ENCODE measurements around the gene ARHGEF40.

The ARHGEF40 gene

DNA sequence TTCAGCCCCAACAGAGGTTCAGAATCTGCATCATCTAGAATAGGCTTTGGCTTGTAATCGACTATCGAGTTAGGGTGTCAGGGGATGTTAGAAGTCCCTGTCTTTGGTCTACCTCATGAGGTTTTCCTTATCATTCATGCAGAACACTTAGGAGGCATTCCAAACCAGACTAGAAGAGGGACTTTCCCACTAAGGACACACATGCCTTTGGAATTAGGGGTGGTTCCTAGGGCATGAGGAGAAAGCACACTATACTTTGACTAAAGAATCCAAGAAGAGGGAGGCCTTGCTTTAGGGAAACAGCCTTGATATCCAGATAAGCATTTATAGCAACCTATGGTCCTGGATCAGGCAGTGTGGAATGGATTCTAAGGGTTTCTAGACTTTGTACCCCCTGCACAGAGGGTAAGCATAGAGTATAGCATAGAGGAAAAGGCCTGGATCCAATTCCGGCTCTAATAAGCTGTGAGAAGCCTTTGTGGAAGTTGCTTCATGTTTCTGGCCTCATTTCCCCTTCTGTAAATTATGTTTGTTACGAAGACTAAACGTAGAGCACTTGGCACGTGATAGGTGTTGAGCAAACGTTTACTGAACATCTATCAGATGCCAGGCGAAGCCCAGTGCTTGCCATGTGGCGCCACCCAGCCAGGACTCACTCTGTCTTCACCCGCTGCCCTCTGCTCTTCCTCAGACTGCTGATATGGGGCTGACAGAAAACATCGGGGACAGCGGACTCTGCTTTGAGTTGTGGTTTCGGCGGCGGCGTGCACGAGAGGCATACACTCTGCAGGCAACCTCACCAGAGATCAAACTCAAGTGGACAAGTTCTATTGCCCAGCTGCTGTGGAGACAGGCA is 15.1 kb downstream of the ARHGEF40 start:
- DNase-seq: no peak

DNA sequence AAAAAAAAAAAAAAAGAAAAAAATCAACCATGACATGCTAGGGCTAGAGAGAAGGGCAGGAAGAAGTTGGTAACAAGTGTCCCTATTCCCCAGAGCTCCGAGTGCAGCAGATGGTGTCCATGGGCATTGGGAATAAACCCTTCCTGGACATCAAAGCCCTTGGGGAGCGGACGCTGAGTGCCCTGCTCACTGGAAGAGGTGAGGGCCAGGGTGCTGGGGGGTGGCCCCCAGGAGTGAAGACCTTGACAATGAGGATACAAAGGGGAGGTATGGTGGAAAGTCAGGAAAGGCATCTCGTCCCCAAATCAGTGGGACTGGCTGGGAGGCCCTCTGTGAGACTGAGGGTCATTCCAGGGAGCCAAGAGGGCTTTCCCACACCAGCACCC is 16.8 kb downstream of the ARHGEF40 start:
- DNase-seq: no peak

DNA sequence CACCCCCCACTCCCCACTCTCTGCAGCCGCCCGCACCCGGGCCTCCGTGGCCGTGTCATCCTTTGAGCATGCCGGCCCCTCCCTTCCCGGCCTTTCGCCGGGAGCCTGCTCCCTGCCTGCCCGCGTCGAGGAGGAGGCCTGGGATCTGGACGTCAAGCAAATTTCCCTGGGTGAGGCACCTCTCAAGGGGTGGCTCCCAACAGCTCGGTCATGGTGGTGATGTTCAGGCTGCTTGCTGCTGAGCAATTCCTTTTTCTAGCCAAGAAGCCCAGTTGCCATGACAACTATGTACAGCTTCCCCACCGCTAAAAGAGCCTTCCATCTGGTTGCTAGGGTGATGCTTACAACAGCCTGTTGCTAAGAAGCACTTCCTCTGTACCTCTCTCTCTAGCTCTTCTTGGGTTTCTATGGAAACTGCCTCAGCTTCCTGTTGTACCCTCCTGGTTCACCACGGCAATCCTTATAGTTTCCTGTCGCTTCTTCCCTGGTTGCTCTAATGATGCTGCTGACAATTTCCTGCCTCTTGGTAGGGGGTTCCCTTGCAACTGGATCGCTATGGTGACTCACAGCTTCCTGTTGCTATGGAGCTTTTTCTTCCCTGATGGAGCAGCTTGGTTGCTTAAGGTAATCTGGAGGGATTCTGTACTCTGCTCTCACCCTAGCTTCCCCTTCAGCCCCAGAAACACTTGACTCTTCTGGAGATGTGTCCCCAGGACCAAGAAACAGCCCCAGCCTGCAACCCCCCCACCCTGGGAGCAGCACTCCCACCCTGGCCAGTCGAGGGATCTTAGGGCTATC is 17.4 kb downstream of the ARHGEF40 start:
- DNase-seq: no peak

DNA sequence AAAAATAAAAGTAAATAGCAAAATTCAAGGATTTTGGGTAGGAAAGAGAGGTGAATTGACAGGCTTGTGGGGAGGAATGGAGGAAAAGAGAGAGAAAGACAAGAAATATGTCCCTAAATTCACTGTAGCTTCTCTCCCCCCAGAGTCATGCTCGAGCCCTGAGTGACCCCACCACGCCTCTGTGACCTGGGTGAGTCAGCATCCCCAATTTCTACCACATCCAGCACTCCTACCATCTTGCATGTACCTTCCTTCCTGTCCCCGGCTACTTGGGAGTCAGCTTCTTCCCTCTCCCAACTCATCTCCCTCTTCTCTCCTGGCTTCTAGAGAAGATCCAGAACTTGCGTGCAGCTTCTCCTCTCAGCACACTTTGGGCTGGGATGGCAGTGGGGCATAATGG is 18.6 kb downstream of the ARHGEF40 start:
- DNase-seq: no peak

DNA sequence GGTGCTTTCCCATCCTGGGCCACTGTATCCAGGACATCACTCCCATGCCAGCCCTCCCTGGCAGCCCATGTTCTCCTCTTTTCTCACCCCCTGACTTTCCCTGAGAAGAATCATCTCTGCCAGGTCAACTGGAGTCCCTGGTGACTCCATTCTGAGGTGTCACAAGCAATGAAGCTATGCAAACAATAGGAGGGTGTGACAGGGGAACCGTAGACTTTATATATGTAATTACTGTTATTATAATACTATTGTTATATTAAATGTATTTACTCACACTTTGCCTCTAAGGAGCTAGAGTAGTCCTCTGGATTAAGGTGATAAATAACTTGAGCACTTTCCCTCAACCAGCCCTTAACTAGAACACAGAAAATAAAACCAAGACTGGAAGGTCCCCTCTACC is 19.2 kb downstream of the ARHGEF40 start:
- no peak for DNase-seq

DNA sequence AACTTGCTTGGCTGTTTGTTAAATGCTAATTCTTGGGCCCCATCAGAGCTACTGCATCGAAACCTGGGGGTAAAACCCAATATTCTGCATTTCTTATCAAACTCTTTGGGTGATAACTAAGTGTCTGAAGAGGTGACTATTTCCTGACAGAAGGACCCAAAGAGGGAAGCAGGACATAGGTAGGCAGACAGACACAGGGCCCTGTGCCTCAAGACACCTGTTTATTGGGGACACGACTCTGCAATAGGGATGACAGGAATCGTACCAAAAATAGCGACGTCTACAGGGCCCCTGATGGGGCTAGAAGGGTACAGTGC is 19.7 kb downstream of the ARHGEF40 start:
- DNase-seq: no peak

DNA sequence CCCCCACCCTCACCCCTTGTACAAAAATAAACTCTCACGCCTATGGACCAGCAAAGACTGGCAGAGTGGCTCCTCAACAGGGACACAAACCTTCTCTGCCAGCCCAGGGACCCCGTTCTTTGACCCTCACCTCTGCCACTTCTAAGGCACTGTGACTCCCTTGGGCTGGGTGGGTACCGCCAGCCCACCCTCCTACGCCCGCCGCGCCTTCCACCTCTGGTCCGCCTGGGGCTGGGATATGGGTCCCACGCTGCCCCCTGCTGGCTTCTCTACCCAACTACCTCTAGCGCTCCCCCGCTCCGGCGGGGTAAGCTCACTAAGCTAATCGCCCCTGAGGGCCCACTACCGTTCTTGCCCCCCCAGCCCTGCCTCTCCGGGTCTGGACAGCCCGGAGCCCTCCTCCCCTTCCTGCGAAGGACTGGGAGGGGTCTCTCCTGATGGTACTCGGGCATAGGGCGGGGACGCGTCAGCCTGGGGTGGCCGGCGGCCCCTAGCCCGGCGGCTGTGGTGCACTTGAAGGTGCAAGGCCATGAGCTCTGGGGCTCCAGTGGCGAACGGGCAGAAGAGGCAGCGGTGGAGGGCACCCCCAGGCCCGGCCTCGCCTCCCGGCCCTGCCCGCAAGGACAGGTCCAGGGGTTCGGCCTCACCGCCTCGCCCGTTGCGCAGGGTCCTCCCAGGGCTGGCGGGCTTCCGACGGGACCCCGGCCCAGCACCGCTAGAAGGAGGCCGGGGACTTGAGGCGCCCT is 20.3 kb downstream of the ARHGEF40 start:
- no peak for DNase-seq

DNA sequence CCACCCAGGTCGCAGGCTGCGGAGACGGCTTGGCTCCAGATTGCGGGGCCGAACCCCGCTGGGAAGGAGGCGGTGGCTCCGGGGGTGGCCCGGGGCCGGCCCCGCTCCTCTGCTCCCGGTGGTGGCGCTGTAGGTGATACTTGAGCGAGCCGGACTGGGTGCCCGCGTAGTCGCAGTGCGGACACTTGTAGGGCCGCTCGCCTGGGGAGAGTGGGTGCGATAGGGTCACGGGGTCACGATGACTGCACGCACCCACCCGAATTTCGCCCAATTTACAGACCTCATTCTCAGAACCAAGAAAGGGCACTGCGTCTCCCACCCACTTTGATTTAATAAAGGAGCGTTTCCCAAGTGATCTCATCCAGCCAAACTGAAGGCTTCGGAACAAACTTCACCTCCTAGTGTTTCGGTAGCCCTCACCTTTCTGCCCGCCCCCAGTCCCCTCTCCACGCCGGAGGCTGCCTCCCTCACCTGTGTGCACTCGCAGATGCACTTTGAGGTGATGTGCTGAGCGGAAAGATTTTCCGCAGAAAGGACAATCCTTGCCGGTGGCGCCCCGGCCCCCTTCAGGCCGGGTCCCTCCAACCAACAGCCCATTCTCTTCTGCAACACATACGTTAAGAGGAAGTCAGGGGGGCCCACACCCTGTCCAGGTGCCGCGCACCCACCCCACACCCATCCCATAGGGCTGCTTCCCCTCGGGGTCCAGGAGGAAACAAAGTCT is 21.0 kb downstream of the ARHGEF40 start:
- no peak for DNase-seq

DNA sequence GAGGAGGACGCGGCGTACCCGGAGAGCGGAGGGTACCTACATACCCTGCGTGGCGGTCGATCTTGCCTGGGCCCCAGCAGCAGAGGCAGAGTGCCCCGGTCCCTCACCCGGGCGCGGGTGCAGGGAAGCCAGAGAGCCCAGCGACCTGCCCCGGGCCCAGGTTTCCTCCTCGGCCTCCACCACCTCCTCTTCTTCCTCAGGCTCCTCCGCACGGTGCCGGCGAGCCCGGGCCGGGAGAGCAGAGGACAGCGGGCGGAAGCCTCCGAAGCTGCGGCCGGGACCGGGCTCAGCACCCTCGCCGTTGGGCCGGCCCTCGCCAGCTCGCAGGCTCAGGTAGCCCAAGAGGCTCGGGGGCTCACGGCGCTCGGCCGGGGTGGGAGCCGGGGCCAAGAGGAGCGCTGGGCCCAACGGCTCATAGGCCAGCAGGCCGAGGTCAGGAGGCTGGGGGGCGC is 21.7 kb downstream of the ARHGEF40 start:
- no peak for DNase-seq

DNA sequence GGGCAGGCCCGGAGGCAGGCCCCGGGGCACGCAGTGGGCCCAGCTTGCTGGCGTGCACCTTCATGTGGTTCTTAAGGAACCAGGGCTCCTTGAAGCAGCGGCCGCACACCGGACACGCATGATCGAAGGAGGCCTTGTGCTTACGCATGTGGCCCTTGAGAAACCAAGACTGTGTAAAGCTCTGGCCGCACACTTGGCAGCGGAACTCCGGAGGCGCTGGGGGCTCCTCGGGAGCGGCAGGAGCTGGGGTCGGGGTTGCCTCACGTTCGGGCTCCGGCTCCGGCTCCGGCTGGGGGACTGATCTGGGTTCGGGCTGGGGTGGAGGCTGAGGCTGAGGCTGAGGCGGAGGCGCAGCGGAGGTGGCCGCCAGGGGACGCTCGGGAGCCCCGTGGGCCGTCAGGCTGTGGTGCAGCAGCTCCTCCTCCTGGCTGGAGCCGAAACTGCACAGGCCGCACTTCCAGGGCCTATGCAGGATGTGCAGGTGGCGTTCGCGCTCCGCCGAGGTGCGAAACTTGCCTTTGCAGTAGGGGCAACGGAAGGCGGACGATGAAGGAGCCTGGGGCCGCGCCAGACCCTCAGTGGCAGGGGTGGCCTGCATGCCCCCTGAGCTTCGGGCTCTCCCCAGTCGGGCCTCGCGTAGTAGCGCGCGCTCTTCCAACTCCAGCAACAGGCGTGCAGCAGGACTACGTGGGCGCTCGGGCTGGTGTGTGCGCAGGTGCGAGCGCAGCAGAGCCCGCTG is 22.3 kb downstream of the ARHGEF40 start:
- DNase-seq: peak; percentile 95

DNA sequence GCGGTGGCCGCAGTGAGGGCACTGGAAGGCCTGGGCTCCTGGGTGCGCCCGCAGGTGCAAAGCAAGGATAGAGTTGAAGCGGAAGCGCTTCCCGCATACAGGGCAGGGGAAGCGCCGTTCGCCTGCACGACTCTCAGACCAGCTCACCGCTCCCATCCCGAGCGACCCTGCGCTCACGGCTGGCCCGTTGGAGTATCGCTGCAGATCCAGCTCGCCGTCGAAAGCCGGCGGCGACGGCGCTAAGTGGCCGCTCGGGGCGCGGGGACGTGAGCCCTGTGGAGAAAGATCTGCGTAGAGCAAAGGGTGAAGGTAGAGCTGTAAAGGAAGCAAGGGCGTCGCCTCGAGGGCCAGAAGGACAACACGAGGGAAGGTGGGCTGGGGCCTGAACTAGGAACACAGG is 22.9 kb downstream of the ARHGEF40 start:
- no peak for DNase-seq

DNA sequence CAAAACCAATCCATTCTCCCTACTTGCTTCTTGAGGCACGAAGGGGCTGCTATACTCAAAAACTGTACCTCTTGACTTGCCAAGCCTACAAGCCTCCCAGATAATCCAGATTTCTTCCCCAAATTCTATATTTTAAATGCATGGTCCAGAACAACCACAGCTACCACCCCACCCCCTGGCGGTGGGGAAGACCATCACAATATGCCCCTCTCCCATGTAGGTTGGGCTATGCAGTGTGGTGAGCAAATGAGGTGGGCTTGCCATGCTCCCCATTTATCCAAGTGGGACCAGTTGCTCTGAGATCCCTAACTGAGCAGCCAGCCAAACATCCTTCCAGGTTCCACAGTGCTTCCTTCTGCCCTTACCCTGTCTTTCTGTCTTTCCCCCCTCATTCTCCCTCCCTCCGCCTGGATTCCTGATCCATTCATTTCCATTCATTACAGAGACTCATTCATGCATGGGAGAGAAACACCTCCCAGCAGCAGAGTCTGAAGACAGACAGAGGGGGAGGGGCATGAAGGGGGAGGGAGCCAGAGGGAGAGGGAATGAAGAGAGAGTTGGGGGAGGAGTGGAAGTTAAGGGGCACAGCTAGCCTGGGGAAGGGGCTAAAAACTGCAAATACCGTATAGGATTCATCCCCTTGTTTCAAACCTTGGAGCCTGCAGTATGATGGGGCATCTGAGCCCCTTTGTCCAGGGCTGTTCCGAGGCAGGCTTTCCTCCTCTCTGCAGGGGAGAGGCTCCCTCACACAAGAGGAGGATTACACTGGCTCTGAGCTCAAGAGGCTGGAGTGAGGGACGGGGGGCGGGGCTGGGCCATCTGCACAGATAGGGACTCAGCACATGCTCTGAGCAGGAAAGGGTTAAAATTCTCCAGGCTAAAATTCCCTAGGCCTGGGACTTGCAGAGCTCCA is 23.9 kb downstream of the ARHGEF40 start:
- no peak for DNase-seq

DNA sequence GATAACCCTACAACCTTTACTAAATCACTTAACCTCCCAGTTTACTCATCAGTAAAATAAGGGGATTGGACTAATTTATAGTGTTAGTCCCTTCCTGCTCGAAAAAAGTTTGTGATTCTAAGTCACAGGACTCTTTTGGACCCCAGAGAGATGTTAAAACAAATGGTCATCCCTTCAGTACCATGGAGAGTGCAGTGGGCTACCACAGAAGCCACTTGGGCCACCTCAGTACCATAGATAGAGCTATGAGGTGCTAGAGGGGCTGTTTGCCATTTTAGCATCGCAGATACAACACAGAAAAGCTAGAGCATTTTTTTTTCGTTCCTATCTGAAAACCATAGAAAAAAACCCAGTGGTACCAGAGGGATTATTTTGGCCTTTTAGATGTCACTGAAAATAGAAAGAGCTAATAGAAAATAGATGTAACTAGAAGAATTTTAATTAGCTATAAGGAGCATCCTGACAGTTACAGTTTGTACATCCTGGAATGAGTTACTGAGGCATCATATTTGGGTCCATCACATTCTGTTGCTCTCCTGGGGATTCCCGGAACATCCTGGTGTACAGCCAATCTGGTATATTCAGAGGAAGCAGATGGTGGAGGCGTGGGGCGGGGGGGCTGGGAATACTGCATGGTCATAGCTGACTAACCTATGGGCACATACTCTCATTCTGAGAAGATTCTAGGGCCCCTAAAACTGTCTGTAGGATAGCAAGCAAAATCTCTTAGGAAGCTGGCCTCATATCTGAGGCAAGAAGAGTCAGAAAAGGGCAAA is 25.5 kb downstream of the ARHGEF40 start:
- DNase-seq: no peak

DNA sequence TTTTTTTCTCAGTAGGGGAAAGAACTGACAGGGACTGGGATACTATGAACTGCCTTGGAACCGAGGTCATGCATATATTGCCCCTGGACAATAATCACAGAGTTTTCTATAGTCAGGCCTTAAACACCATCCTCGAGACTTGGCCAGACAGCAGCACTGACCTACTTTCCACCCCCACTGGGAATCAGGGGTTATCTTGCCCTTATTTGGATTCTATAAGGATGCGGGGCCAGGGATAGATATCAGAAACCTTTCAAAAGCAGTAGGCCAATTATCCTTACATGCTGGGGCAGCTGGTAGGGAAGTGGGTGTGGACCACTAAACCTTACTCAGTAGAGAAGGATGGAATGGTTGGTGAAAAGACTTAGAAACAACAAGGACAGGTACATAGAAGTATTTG is 26.3 kb downstream of the ARHGEF40 start:
- no peak for DNase-seq

DNA sequence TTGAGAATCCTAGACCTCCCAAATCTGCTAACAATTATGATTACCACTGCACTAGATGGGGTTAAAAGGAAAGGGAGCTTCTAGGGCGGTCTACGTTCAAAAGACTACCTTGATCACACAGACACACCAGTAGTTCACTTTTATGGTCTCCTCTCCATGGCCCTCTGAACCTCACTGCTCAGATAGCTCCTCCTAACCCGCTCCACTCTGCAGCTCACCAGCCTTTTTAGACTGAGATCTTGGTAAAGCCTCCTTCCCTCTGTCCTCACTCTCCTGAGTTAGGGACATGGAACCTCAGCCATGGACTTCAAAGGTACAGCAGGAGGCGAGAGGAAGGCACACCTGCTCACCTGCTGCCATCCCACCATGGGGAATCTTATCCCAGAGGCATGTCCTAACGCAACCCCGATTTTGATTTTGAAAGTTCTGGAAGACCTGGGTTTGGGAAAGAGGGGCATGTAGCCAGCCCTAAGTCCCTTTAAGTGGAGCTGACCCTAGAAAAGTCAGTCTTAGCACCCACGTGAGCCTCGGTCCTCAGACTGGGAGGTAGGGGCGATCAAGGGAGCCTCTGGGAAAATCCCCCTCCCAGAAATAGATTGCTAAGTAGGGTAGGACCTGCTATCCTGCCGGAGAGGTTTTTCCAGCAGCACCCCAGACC is 27.0 kb downstream of the ARHGEF40 start:
- no peak for DNase-seq

DNA sequence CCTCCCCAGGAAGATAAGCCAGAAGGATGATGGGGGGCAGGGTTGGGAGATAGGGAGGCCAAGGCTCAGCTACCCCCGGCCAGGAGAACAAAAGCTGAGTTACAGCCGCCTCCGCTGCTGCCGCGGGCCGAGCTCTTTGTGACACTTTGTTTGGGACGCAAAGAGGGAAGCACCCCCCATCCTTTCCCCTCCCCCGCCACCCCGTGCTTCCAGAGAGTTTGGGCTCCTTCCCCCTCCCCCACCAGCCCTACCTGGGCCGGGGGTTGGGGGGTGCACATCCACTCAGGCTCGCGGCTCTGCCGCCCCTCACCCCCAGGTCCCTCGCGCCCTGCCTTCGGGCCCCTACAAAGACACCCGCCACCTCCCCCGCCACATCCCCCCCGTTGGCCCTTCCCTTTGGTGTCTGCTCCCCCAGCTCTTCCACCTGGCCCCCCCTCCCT is 27.6 kb downstream of the ARHGEF40 start:
- no peak for DNase-seq

DNA sequence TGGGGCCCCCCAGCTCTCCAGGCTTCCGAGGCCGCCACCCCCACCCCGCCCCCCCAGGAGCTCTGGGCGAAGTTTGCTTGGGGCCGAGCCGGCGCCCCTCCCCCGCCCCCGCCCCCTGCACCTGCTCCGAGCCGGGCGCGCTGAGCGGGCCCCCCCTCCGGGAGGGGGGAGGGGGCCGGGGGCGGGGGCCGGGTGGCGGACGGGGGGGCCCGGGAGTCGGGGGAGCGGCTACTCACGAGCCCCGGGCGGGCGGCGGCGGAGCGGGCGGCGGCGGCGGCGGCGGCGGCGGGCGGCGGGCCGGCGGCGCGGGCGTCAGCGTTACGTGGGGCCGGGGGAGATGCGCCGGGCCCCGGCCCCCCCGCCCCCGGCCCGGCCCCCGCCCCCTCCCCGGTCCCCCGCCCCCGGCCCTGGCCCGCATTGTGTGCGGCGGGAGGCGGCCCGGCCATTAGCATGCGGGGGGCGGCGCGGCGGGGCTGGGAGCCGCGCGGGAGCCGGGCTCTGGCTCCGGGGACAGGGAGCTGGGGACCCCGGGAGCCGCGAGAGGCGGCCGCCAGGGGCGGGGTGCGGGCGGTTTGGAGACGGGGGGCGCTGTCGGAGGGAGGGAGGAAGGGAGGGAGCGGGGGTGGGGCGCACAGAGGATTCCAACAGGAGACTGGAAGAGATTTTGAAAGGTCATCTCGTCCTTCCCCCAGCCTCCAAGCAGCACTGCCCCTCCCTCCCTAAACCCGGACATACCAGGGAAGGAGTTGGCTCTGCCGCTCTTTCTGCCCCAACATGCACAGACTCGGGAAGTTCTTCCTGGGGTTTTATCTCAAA is 28.2 kb downstream of the ARHGEF40 start, which contains the start of gene ZNF219:
Gene ZNF219, minus strand, starts transcription at position 580 of the 816 bp plus-strand sequence. CDS start 5,064 bp downstream, outside the sequence.
- peak; percentile 26 for DNase-seq

DNA sequence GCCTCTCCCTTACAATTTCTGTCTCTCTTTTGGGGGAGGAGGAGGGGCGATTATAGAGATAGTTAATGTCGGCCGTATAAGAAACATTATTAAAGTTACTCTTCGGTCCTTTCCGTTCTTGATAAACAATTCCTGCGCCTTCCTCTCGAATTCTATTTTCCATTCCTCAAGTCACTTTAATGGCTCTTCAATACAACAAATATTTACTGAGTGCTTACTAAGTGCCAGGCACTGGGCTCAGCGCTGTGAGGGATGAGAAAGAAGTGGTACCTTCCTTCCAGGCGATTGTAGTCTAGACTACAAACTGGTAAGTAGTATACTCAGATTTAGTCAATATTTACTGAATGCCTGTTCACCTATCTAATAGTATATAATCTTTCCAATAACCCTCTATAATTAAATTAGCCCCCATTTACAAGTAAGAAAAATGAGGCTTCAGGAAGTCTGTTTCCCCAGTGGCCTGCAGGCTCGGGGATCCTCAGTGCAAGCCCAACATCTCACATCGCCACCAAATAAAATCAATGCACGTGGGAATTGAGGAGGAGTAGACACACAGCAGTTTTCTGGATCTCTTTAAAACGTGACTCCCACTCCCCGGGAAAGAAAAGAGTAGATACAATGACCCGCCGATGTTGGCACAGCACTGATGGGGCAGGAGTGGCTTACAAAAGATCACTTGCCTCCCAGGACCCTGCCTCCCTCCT is 28.9 kb downstream of the ARHGEF40 start:
- no peak for DNase-seq
